Natural killer cell (primary cell): Measurements from ENCODE around the gene RFLNA. TPM values are rescaled to one million over a fixed set of nuclear protein-coding genes. Genes with fewer than 3 reads are reported as not detected.

Source experiments
- ATAC-seq, 3 donors: fragments of 150-1000 bp in 2 of 3; fragments of 200-7000 bp in 1 of 3; cut with Tn5 transposase; 1 replicate in 1 of 3; 2 replicates in 2 of 3; pipeline ENCODE4 v1.10.0; 2021; ENCODE audit warnings: mild to moderate bottlenecking in 2 of 3, moderate library complexity in 2 of 3
- DNase-seq, 2 donors: peaks; one replicate each; pipeline versions ENCODE4 v3.0.0 to v3.0.0-alpha.2; 2013 to 2021; ENCODE audit warnings: mixed read lengths in 1 of 2
- H3K27ac ChIP-seq: one replicate; pipeline ENCODE4 v1.5.1; 2013; ENCODE audit warnings: mild to moderate bottlenecking, low read length
- H3K27me3 ChIP-seq: one replicate; pipeline ENCODE4 v1.6.1; 2013; ENCODE audit warnings: low read length; ENCODE audit not compliant: control insufficient read depth, insufficient read depth
- H3K36me3 ChIP-seq: one replicate; pipeline ENCODE4 v1.6.1; 2013; ENCODE audit warnings: low read length; ENCODE audit not compliant: control insufficient read depth, insufficient read depth
- H3K4me1 ChIP-seq: one replicate; pipeline ENCODE4 v1.6.1; 2013; ENCODE audit warnings: low read length; ENCODE audit not compliant: control insufficient read depth, insufficient read depth
- H3K4me3 ChIP-seq: one replicate; pipeline ENCODE4 v1.5.1; 2013; ENCODE audit warnings: low read length
- H3K9me3 ChIP-seq: one replicate; pipeline ENCODE4 v1.6.1; 2013; ENCODE audit warnings: low read length; ENCODE audit not compliant: control insufficient read depth, insufficient read depth
- H3K27ac Mint-ChIP-seq, 2 donors: one replicate each; pipeline ENCODE4 v1.8.0; 2022; ENCODE audit warnings: mild to moderate bottlenecking in 2 of 2, mixed read lengths in 2 of 2, moderate library complexity in 1 of 2
- H3K27me3 Mint-ChIP-seq, 2 donors: one replicate each; pipeline ENCODE4 v1.8.0; 2022; ENCODE audit warnings: low read depth in 2 of 2, mixed read lengths in 2 of 2
- H3K36me3 Mint-ChIP-seq: one replicate; pipeline ENCODE4 v1.8.0; 2022; ENCODE audit warnings: mixed read lengths
- H3K4me1 Mint-ChIP-seq, 2 donors: one replicate each; pipeline ENCODE4 v1.8.0; 2022; ENCODE audit warnings: mixed read lengths in 2 of 2
- H3K4me3 Mint-ChIP-seq: one replicate; pipeline ENCODE4 v1.8.0; 2022; ENCODE audit warnings: mild to moderate bottlenecking, moderate library complexity, mixed read lengths
- H3K9me3 Mint-ChIP-seq, 2 donors: one replicate each; pipeline ENCODE4 v1.8.0; 2022; ENCODE audit warnings: mixed read lengths in 2 of 2
- WGBS: methylation state at CpG from one replicate; pipeline ENCODE4 v1.1.7; 2013; ENCODE audit warnings: missing lambda C conversion rate; ENCODE audit not compliant: insufficient coverage; 5-methylcytosine and 5-hydroxymethylcytosine counted together
- intact Hi-C: fragments of 100-400 bp; cut with micrococcal nuclease; formaldehyde crosslinking; loops from one replicate; pipeline ENCODE4 v1.14.2; 2022
- total RNA-seq, 4 donors: library from RNA; stranded (reverse); fragments of 120-200 nt in 1 of 4; gene quantifications; one replicate each; pipeline versions ENCODE4 v1.2.3 to v1.2.4, GENCODE V29; 2013 to 2022
- TF ChIP-seq, protein P1 (sequence below): fragments of 200-600 bp; IDR thresholded peaks from one replicate; pipeline ENCODE4 v1.8.0; 2022; ENCODE audit warnings: antibody characterized with exemption

The RFLNA gene
- total RNA-seq, 3 donors from 2014 or later (not counting 1 experiment from before 2014, with no cell fraction given) = 0.85 TPM; not detected in 2

DNA sequence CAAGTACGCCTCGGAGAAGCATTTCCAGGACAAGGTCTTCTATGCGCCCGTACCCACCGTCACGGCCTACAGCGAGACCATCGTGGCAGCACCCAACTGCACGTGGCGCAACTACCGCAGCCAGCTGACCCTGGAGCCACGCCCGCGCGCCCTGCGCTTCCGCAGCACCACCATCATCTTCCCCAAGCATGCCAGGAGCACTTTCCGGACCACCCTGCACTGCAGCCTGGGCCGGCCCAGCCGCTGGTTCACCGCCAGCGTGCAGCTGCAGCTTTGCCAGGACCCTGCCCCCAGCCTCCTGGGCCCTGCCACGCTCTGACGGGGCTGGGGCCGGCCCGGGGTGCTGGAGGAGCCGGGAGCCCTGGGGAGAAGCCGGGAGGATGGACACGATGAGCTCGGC is 19.3 kb downstream of the RFLNA start:
- TF ChIP-seq, protein P1, sequence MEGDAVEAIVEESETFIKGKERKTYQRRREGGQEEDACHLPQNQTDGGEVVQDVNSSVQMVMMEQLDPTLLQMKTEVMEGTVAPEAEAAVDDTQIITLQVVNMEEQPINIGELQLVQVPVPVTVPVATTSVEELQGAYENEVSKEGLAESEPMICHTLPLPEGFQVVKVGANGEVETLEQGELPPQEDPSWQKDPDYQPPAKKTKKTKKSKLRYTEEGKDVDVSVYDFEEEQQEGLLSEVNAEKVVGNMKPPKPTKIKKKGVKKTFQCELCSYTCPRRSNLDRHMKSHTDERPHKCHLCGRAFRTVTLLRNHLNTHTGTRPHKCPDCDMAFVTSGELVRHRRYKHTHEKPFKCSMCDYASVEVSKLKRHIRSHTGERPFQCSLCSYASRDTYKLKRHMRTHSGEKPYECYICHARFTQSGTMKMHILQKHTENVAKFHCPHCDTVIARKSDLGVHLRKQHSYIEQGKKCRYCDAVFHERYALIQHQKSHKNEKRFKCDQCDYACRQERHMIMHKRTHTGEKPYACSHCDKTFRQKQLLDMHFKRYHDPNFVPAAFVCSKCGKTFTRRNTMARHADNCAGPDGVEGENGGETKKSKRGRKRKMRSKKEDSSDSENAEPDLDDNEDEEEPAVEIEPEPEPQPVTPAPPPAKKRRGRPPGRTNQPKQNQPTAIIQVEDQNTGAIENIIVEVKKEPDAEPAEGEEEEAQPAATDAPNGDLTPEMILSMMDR = no peak
- no peaks in the 10 kb centered on the region for H3K4me1 Mint-ChIP-seq
- no peaks in the 10 kb centered on the region for H3K36me3 Mint-ChIP-seq
- H3K9me3 Mint-ChIP-seq = no peaks in the 10 kb centered on the region
- DNase-seq (no peak), ATAC-seq (no peak)
- no peaks in the 10 kb centered on the region for H3K36me3 ChIP-seq
- H3K9me3 ChIP-seq = no peaks in the 10 kb centered on the region
- 95% methylated on average over 30 of the region's 30 CpGs for WGBS
- H3K4me3 Mint-ChIP-seq = no peak overlapping the region
- H3K27ac Mint-ChIP-seq = no peak overlapping the region
- intact Hi-C loops = no loop called here
- H3K4me1 ChIP-seq = no peaks in the 10 kb centered on the region
- H3K27ac ChIP-seq = no peak overlapping the region
- no peak overlapping the region for H3K4me3 ChIP-seq
- no peaks in the 10 kb centered on the region for H3K27me3 ChIP-seq
- peaks cover 0 to 4% of the 10 kb centered on the region in 2 donors for H3K27me3 Mint-ChIP-seq

DNA sequence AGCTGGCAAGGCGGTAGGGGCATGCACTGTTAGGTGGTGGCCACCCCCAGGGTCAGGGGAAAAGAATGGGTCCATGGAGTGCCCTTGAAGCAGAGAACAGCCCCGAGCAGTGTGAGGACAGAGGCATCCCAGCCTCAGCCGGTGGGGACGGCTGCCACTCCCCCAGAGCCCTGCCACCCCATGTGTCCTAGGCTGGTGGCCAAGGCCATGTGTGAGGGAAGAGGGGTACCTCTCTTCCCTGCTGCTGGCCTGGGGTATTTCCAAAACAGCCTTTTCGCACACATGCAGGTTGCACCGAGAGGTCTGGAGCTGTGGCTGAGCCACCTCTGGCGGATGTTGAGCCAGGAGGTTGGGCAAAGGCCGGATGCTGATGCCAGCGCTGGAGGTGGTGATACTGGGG is 19.9 kb downstream of the RFLNA start:
- no peaks in the 10 kb centered on the region for H3K27me3 ChIP-seq
- Mint-ChIP-seq H3K9me3 (no peaks in the 10 kb centered on the region), H3K27ac (no peak overlapping the region), H3K27me3 (peaks cover 0 to 4% of the 10 kb centered on the region in 2 donors), H3K36me3 (no peaks in the 10 kb centered on the region), H3K4me3 (no peak overlapping the region), H3K4me1 (no peaks in the 10 kb centered on the region)
- 84% methylated on average over 9 of the region's 9 CpGs for WGBS
- ATAC-seq = no peak
- intact Hi-C loops = no loop called here
- TF ChIP-seq, protein P1 = no peak
- no peak for DNase-seq
- no peak overlapping the region for H3K27ac ChIP-seq
- H3K9me3 ChIP-seq = no peaks in the 10 kb centered on the region
- no peaks in the 10 kb centered on the region for H3K4me1 ChIP-seq
- no peaks in the 10 kb centered on the region for H3K36me3 ChIP-seq
- H3K4me3 ChIP-seq = no peak overlapping the region

DNA sequence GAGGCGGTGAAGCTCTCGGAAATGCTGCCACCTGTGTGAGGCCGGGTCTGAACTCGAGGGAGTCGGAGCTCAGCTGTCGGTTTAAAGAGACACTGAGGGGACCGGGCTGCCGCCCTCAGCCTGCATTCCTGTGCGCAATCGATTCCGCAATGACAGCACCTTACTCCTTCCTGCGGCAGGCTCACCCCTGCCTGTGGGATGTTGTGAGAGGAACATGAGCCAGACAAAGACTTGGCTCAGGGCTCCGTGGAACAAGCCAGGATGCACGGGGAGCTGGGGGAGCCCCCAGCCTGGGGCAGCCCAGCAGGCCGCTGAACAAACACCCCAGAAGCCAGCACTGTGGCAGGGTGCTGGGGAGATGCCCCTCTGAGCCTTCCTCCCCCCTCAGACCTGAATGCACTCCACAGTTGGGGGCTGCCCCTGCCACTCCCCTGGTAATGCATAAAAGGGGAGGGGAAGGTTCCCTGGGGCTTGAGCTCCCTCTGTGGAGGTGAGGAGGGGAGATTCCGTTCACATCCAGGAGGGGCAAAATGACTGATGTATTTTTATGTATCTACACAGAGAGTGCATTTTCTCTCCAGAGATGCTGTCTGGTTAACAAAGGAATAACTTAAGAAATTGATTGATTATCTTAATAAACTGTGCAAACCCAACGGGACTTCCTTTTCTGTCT is 20.6 kb downstream of the RFLNA start:
- no peaks in the 10 kb centered on the region for H3K9me3 ChIP-seq
- Mint-ChIP-seq H3K4me3 (no peak overlapping the region), H3K36me3 (no peaks in the 10 kb centered on the region), H3K9me3 (no peaks in the 10 kb centered on the region), H3K27me3 (peaks cover 0 to 4% of the 10 kb centered on the region in 2 donors), H3K4me1 (no peaks in the 10 kb centered on the region), H3K27ac (no peak overlapping the region)
- intact Hi-C loops = no loop called here
- H3K36me3 ChIP-seq = no peaks in the 10 kb centered on the region
- WGBS = 93% methylated on average over 17 of the region's 17 CpGs
- no peak for ATAC-seq
- no peak overlapping the region for H3K27ac ChIP-seq
- H3K27me3 ChIP-seq = no peaks in the 10 kb centered on the region
- H3K4me3 ChIP-seq = no peak overlapping the region
- H3K4me1 ChIP-seq = no peaks in the 10 kb centered on the region
- TF ChIP-seq, protein P1 = no peak
- DNase-seq = no peak
